GM19238 (cell line): Measurements from ENCODE around the gene SLC4A9.

ENCODE experiments used
- DNase-seq: peaks from one replicate; pipeline ENCODE4 v3.0.0; 2011; ENCODE audit warnings: low spot score; ENCODE audit not compliant: insufficient read length

Gene SLC4A9

GRCh38 chr5:140360681-140361479 is 886 bp downstream of the SLC4A9 start:
- DNase-seq = no peak

- no peak for DNase-seq
Observed at GRCh38 chr5:140361901-140362300, 1.9 kb downstream of the SLC4A9 start.

GRCh38 chr5:140362311-140362710 is 2.3 kb downstream of the SLC4A9 start:
- DNase-seq = no peak

- DNase-seq = peak; percentile 75
Observed at GRCh38 chr5:140362875-140363630, 3.1 kb downstream of the SLC4A9 start.

- no peak for DNase-seq
Observed at GRCh38 chr5:140363631-140364471, 3.9 kb downstream of the SLC4A9 start.

GRCh38 chr5:140364472-140364765 is 4.4 kb downstream of the SLC4A9 start:
- DNase-seq = no peak

GRCh38 chr5:140365282-140365681 is 5.3 kb downstream of the SLC4A9 start:
- DNase-seq = no peak

GRCh38 chr5:140365941-140366340 is 5.9 kb downstream of the SLC4A9 start:
- no peak for DNase-seq

- DNase-seq = no peak
Observed at GRCh38 chr5:140366589-140367255, 6.7 kb downstream of the SLC4A9 start.

GRCh38 chr5:140367256-140368013 is 7.4 kb downstream of the SLC4A9 start:
- DNase-seq = no peak

- DNase-seq = no peak
Observed at GRCh38 chr5:140371356-140372151, 11.6 kb downstream of the SLC4A9 start.

- peak; percentile 37 for DNase-seq
Observed at GRCh38 chr5:140372971-140373487, 13.0 kb downstream of the SLC4A9 start.

GRCh38 chr5:140381351-140381750 is 21.4 kb downstream of the SLC4A9 start:
- DNase-seq = no peak

GRCh38 chr5:140381972-140382371 is 22.0 kb downstream of the SLC4A9 start:
- DNase-seq = no peak

- DNase-seq = no peak
Observed at GRCh38 chr5:140382866-140383265, 22.9 kb downstream of the SLC4A9 start.

- DNase-seq = no peak
Observed at GRCh38 chr5:140383300-140383699, 23.3 kb downstream of the SLC4A9 start.

GRCh38 chr5:140388052-140388451 is 28.1 kb downstream of the SLC4A9 start:
- DNase-seq = no peak

GRCh38 chr5:140391312-140391711 is 31.3 kb downstream of the SLC4A9 start:
- DNase-seq = no peak

GRCh38 chr5:140391732-140392131 is 31.7 kb downstream of the SLC4A9 start:
- DNase-seq = no peak

- no peak for DNase-seq
Observed at GRCh38 chr5:140393738-140394137, 33.7 kb downstream of the SLC4A9 start.
